Fibroblast of the aortic adventitia (primary cell): ENCODE measurements around the gene NRG3. TPM values are rescaled to one million over a fixed set of nuclear protein-coding genes. Genes with fewer than 3 reads are reported as not detected.

Experiments
- DNase-seq: peaks from one replicate; pipeline ENCODE4 v3.0.0-alpha.2; 2010; ENCODE audit warnings: low read depth
- H3K4me3 ChIP-seq: 2 replicates; pipeline ENCODE4 v1.5.1; 2011; ENCODE audit warnings: low read depth, mild to moderate bottlenecking, control low read depth, low read length, moderate library complexity
- total RNA-seq: library from RNA; depleted of rRNA; stranded (reverse); fragments of >200 nt; gene quantifications from 2 replicates; pipeline ENCODE4 v1.2.3, GENCODE V29; 2012; ENCODE audit warnings: low replicate concordance
- TF ChIP-seq, protein P1 (sequence below): IDR thresholded peaks from 2 replicates; pipeline ENCODE4 v1.5.1; 2011; ENCODE audit warnings: mild to moderate bottlenecking, low read length, control low read depth, inconsistent platforms; ENCODE audit not compliant: insufficient read depth

Gene NRG3
- total RNA-seq, 1 donor, result not detected

DNA sequence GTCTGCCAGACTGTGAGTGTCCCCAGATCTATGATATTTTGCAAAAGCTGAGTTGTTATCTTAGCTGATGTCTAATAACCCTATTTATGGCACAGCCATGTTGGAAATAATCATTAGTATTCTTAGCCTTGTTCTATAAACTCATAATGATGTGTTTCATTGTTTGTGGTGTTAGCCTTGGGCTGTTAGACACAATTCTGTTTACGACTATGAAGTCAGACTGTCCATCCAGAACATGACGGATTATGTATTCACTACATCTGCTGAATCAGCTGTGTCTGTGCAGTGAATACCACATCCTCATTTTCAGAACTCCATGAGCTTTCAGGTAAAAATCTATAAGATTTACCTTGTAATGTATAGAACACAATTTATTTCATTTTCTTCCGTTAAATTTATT lies 577.1 kb downstream of the NRG3 start:
- DNase-seq, result no peak
- no peak overlapping the region for H3K4me3 ChIP-seq
- TF ChIP-seq, protein P1, sequence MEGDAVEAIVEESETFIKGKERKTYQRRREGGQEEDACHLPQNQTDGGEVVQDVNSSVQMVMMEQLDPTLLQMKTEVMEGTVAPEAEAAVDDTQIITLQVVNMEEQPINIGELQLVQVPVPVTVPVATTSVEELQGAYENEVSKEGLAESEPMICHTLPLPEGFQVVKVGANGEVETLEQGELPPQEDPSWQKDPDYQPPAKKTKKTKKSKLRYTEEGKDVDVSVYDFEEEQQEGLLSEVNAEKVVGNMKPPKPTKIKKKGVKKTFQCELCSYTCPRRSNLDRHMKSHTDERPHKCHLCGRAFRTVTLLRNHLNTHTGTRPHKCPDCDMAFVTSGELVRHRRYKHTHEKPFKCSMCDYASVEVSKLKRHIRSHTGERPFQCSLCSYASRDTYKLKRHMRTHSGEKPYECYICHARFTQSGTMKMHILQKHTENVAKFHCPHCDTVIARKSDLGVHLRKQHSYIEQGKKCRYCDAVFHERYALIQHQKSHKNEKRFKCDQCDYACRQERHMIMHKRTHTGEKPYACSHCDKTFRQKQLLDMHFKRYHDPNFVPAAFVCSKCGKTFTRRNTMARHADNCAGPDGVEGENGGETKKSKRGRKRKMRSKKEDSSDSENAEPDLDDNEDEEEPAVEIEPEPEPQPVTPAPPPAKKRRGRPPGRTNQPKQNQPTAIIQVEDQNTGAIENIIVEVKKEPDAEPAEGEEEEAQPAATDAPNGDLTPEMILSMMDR, result no peak

DNA sequence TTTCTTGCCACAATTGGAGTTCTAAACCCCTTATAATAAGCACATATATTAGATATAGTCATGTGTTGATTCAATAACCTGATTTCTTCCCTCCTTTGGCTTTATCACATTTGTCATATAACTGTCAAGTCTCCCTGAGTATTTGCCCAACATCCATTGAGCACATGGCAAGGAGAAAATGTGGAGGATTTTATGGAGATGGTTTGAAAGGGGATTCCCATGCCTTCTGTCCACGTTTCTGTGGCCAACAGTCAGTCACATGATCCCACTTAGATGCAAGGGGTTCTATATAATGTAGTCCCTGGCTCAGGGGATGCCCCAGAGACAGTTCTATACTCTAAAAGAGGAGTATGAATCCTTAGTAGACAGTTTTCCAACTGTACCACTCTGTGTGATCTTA lies 577.7 kb downstream of the NRG3 start:
- H3K4me3 ChIP-seq, result no peak overlapping the region
- no peak for DNase-seq
- TF ChIP-seq, protein P1, result no peak

DNA sequence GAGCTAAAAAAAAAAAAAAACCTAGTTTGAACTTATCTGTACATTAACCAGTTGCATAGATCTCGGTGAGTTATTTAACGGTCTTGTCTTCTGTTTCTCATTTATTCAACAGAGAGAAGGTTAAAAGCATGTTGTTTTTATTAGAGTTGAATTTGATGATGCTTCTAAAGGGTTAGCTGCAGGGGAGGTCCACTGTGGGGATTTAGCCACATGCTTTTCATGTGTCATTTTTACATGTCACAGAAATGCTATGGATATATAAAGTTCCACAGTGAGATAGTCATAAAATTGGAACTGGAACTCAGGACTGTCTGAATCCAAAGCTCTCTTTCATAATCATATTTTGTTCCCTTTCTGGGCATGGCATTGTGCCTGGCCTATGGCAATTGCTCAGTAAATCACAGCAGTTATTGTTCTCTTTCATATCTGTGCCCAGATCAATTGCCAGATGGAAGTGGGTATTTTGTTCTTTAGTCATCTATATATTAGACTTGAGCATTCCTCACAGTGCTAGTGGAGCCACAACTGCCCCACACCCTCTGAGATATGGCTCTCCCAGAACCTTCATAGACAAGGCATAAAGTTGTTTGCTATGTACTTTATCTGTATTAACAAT lies 578.8 kb downstream of the NRG3 start:
- DNase-seq, result no peak
- TF ChIP-seq, protein P1, result no peak
- H3K4me3 ChIP-seq, result no peak overlapping the region

DNA sequence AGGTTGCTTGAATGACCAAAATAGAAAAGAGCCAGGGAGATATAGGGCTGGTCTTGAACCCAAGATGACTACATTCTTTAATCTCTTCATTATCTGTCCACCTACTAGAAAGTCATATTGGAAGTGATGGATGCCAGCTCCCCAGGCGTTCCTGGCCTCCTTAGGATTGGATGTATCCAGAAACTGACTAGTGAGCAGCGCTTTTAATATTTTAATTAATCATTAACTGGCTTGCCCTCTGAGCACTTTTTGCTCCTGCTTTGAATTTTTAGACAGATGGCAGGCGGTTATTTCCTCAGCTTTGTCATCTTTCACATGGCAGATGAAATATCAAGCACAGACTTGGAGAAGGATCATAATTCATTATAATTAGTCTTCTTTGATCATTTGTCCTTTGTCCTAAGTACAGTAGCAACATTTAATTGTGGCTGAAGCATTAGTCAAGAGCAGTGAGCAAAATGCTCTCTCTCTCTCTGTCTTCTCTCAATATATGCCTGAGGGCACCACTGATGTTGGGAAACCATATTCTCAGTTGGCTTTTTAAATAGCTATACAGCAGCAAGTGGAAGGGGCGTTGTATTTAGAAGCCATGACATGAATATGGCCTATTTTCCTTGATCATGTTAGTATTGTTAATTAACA lies 588.0 kb downstream of the NRG3 start:
- TF ChIP-seq, protein P1, result no peak
- DNase-seq, result no peak
- H3K4me3 ChIP-seq, result no peak overlapping the region

DNA sequence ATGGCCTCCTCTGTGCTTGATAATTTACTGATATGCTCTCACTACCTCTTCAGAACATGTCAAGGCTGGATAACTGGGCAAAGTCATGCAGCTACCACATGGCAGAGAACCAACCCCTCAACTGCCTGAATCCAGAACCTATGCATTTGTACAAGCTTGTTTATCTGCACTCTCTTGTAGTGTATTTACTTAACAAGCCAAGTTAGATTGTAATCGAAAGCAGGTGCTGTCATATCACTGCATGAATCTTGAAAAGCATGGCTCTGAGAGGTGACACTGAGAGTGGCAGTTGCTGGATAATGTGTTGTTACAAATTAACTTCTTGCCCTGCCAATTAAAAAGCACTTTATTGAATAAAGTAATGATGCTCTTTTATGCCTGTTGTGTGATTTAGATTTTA lies 588.6 kb downstream of the NRG3 start:
- H3K4me3 ChIP-seq, result no peak overlapping the region
- TF ChIP-seq, protein P1, result no peak
- DNase-seq, result no peak

DNA sequence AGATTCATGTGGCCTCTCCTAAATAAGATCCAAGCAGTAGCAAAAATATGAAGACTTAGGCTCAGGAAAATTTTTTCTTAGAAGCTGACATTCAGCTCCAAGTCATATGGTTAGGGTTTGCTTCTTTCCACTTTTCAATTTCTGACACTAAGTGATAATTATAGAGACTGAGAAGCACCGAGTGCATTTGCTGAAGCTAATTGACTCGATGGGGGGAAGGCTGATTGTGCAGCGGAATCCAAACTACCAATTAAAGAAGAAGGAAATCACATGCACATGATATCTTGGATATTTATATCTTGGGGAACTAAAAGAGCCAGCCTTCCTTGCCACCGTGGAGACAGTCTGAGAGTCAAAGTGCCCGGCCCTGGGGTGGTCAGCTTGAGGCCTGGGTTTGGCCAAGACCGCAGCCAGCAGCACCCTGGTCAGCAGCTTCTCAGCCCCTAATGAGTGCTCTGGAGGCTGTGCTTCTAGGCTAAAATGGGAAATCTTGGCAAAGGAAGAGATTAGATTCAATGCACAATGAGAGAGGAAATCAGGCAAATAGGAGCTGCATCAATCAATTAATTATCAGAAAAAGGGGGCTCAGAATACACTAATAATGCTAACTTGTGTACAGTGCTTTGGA lies 589.3 kb downstream of the NRG3 start:
- TF ChIP-seq, protein P1, result no peak
- no peak overlapping the region for H3K4me3 ChIP-seq
- no peak for DNase-seq
